Measurements from ENCODE around the gene C16orf96.

C16orf96 gene

DNA sequence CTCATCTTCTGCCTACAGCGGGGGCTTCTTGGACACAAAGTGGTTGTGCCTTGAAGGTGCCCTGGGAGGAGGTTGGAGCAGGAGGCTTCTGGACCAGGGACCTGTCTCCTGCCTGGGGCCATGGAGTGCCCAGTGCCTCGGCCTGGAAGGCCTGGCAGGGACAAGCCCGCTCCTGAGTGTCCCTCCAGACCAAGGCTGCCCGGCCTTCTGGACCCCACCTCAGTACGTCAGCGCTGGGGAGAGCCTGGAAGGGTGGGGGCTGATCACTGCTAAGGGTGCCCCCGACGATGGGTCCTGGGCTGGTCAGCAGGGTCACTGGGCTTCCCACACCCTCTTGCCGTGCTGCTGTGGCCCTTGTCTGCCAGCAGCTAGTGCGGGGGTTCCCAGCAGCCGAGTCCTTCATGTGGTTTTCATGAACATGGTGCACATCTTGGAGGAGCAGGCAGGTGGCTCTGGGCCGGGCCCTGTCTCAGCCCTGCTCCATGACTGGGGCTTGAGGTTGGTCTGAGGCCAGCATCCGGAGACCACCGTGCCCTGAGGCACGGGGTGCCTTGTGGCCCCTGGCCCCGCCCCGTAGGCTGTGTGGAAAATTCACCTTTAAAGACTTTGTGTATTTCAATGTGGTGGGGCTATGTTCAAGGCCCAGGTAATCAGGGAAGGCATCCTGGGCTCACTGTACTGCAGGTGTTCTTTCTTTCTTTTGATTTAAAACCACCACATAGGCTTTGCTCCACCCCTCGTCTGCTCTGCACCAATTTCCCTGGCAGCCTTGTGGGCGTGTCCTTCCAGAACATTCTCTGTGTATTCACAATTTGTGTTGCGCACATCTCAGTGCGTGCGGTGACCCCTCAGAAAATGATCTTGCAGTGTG is 90.9 kb downstream of the C16orf96 start:
- DNase-seq (ENCODE audit: low read depth in 2 of 2), result no peak

GRCh38 chr16:4647644-4647980 is 91.5 kb downstream of the C16orf96 start:
- DNase-seq (ENCODE audit: low read depth in 2 of 2), result no peak

GRCh38 chr16:4648917-4649316 is 92.8 kb downstream of the C16orf96 start:
- no peak for DNase-seq (ENCODE audit: low read depth in 2 of 2)

DNA sequence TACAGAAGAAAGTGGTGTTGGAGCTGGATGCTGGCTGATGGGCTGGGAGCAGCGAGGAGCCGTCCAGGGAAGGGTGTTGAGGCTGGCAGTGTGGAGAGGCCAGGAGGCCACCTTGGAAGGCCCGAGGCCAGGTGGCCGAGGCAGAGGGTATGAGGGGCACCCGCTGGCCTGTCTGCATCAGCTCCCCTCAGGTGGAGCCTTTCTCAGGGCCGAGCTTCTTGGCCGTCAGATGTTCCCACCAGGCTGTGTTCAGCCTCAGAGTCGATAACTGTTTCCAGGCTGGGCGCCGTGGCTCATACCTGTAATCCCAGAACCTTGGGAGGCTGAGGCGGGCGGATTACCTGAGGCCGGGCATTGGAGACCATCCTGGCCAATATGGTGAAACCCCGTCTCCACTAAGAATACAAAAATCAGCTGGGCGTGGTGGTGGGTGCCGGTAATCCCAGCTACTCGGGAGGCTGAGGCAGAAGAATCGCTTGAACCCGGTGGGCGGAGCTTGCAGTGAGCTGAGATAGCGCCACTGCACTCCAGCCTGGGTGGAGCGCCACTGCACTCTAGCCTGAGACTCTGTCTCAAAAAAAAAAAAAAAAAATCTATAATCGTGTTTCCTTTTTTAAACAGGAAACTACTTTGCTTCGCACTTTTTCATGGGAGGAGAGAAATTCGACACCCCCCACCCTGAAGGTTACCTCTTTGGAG is 93.8 kb downstream of the C16orf96 start:
- DNase-seq (ENCODE audit: low read depth in 2 of 2), result no peak

Measured in activated CD8-positive, alpha-beta memory T cell treated with anti-CD3 and anti-CD28 coated beads for 4 hours (primary cell).